ENCODE measurements around the gene CPNE4.

DNA sequence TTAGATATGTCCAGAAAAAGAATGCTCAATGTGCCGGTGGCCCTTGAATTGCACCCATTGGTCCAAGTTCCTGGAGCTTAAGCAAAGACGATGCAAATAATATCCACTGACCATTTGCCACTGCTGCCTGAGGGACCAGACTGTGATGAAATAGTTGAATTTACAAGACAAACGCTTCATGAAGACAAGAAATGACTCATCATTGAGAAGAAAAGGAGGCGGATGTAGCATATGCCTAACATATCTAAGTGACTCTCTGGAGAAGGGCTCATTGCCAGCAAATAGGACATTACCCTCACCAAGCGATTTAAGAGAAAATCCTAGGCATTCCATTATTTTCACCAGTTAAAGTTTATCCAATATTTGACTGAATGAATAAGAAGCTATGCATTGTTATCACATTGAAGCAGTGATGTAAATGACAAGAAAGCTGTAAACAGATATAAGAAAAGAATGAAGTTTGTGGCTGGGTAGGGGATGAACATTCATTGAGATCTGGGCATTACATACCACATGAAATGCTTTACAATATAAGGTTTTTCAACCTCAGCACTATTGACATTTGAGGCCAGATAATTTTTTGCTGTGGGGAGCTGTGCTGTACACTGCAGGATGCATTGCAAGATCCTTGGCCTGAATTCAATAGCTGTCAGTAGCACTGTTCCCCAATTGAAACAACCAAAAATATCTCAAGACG is 48.9 kb upstream of the CPNE4 start:
- TF ChIP-seq CTCF (IDR thresholded peaks at IDR 0.05 in 8 of 11, conservative IDR thresholded peaks at IDR 0.05 in 3 of 11): no peak
- TF ChIP-seq POLR2A (IDR thresholded peaks at IDR 0.05): no peak
